Activated CD8-positive, alpha-beta memory T cell treated with anti-CD3 and anti-CD28 coated beads for 48 hours (primary cell): Measurements from ENCODE around the gene LIFR.
"Not testable (repeated sequence)": the region's sequence is repeated elsewhere in the genome, so short reads cannot be mapped to it uniquely, and the experiment has no call there.

ENCODE experiments used
- DNase-seq, 3 experiments: peaks; one replicate each; pipeline ENCODE4 v3.0.0-alpha.2; 2020; ENCODE audit warnings: low read depth in 2 of 3, low spot score in 2 of 3

Gene LIFR

GRCh38 chr5:38556599-38557307 is at the start of gene LIFR:
LIFR (minus strand) TSS chr5:38556646; CDS start chr5:38530647, 25,999 bp downstream.
- DNase-seq = peak; percentile 10 to 11 (median 10)

GRCh38 chr5:38605610-38606009 is 49.2 kb upstream of the LIFR start:
- DNase-seq = no peak

- no peak for DNase-seq
Measured at GRCh38 chr5:38603691-38604090, 47.2 kb upstream of the LIFR start.

GRCh38 chr5:38602641-38603040 is 46.2 kb upstream of the LIFR start:
- no peak for DNase-seq

GRCh38 chr5:38601863-38602298 is 45.4 kb upstream of the LIFR start:
- no peak for DNase-seq

GRCh38 chr5:38601133-38601862 is 44.9 kb upstream of the LIFR start:
- no peak for DNase-seq

- DNase-seq = no peak
Measured at GRCh38 chr5:38600329-38601045, 44.0 kb upstream of the LIFR start.

GRCh38 chr5:38599751-38600150 is 43.3 kb upstream of the LIFR start:
- not testable (repeated sequence) for DNase-seq

- no peak for DNase-seq
Measured at GRCh38 chr5:38598994-38599617, 42.7 kb upstream of the LIFR start.

GRCh38 chr5:38598296-38598993 is 42.0 kb upstream of the LIFR start:
- DNase-seq = no peak

- no peak for DNase-seq
Measured at GRCh38 chr5:38596981-38597380, 40.5 kb upstream of the LIFR start.

- no peak for DNase-seq
Measured at GRCh38 chr5:38595132-38595745, 38.8 kb upstream of the LIFR start.

- no peak for DNase-seq
Measured at GRCh38 chr5:38593959-38594358, 37.5 kb upstream of the LIFR start.

- no peak for DNase-seq
Measured at GRCh38 chr5:38591523-38591849, 35.0 kb upstream of the LIFR start.

- no peak for DNase-seq
Measured at GRCh38 chr5:38590838-38591522, 34.5 kb upstream of the LIFR start.

GRCh38 chr5:38589629-38590028 is 33.2 kb upstream of the LIFR start:
- DNase-seq = no peak

GRCh38 chr5:38585816-38586215 is 29.4 kb upstream of the LIFR start:
- no peak for DNase-seq

- no peak for DNase-seq
Measured at GRCh38 chr5:38583500-38583899, 27.1 kb upstream of the LIFR start.

GRCh38 chr5:38582975-38583319 is 26.5 kb upstream of the LIFR start:
- no peak for DNase-seq

GRCh38 chr5:38582293-38582974 is 26.0 kb upstream of the LIFR start:
- DNase-seq = no peak
